ENCODE results near the gene FOXK2. TPM values are rescaled to one million over a fixed set of nuclear protein-coding genes. Genes with fewer than 3 reads are reported as not detected.

Gene FOXK2
- total RNA-seq, 3 donors from 2014 or later (not counting 1 experiment from before 2014, with no cell fraction given), result 42.5 to 50.0 (median 46.4) TPM

GRCh38 chr17:82567286-82567685 lies 47.8 kb downstream of the FOXK2 start:
- intact Hi-C loops (cut with micrococcal nuclease), result no loop called here
- WGBS (ENCODE audit: insufficient coverage), result 93% methylated on average over 15 of the region's 15 CpGs
- Histone ChIP-seq H3K27me3 (ENCODE audit: control insufficient read depth, insufficient read depth, low read length) (no peaks in the 10 kb centered on the region), H3K27ac (ENCODE audit: low read length) (no peak overlapping the region), H3K4me3 (ENCODE audit: low read length) (no peak overlapping the region), H3K4me1 (ENCODE audit: control insufficient read depth, insufficient read depth, low read length) (no peaks in the 10 kb centered on the region), H3K9me3 (ENCODE audit: control insufficient read depth, insufficient read depth, low read length) (no peaks in the 10 kb centered on the region), H3K36me3 (ENCODE audit: control insufficient read depth, insufficient read depth, low read length) (peaks cover 47% of the 10 kb centered on the region)
- H3K27me3 Mint-ChIP-seq (ENCODE audit: low read depth in 2 of 2), result no peaks in the 10 kb centered on the region
- peaks cover 0 to 6% of the 10 kb centered on the region in 2 donors for H3K4me1 Mint-ChIP-seq
- TF ChIP-seq CTCF (IDR thresholded peaks at IDR 0.05), result no peak
- H3K27ac Mint-ChIP-seq, result no peak overlapping the region
- ATAC-seq (no peak), DNase-seq (no peak)
- H3K4me3 Mint-ChIP-seq, result no peak overlapping the region
- peaks cover 8% of the 10 kb centered on the region for H3K36me3 Mint-ChIP-seq
- no peaks in the 10 kb centered on the region for H3K9me3 Mint-ChIP-seq

GRCh38 chr17:82568997-82569393 lies 49.5 kb downstream of the FOXK2 start:
- no peak overlapping the region for H3K4me3 ChIP-seq (ENCODE audit: low read length)
- no peaks in the 10 kb centered on the region for H3K4me1 ChIP-seq (ENCODE audit: control insufficient read depth, insufficient read depth, low read length)
- intact Hi-C loops (cut with micrococcal nuclease), result no loop called here
- ATAC-seq, result no peak
- TF ChIP-seq CTCF (IDR thresholded peaks at IDR 0.05), result no peak
- Mint-ChIP-seq H3K36me3 (peaks cover 8% of the 10 kb centered on the region), H3K9me3 (no peaks in the 10 kb centered on the region), H3K4me3 (no peak overlapping the region), H3K4me1 (no peaks in the 10 kb centered on the region), H3K27me3 (ENCODE audit: low read depth in 2 of 2) (no peaks in the 10 kb centered on the region), H3K27ac (no peak overlapping the region)
- no peak for DNase-seq
- 99% methylated on average over 10 of the region's 10 CpGs for WGBS (ENCODE audit: insufficient coverage)
- peaks cover 59% of the 10 kb centered on the region for H3K36me3 ChIP-seq (ENCODE audit: control insufficient read depth, insufficient read depth, low read length)
- H3K9me3 ChIP-seq (ENCODE audit: control insufficient read depth, insufficient read depth, low read length), result no peaks in the 10 kb centered on the region
- H3K27ac ChIP-seq (ENCODE audit: low read length), result no peak overlapping the region
- H3K27me3 ChIP-seq (ENCODE audit: control insufficient read depth, insufficient read depth, low read length), result no peaks in the 10 kb centered on the region

GRCh38 chr17:82569621-82570020 lies 50.1 kb downstream of the FOXK2 start:
- H3K9me3 ChIP-seq (ENCODE audit: control insufficient read depth, insufficient read depth, low read length), result no peaks in the 10 kb centered on the region
- TF ChIP-seq CTCF (IDR thresholded peaks at IDR 0.05), result no peak
- intact Hi-C loops (cut with micrococcal nuclease), result no loop called here
- Mint-ChIP-seq H3K27me3 (ENCODE audit: low read depth in 2 of 2) (no peaks in the 10 kb centered on the region), H3K9me3 (no peaks in the 10 kb centered on the region), H3K36me3 (peaks cover 8% of the 10 kb centered on the region), H3K4me1 (no peaks in the 10 kb centered on the region), H3K4me3 (no peak overlapping the region), H3K27ac (no peak overlapping the region)
- H3K4me3 ChIP-seq (ENCODE audit: low read length), result no peak overlapping the region
- no peaks in the 10 kb centered on the region for H3K27me3 ChIP-seq (ENCODE audit: control insufficient read depth, insufficient read depth, low read length)
- WGBS (ENCODE audit: insufficient coverage), result 82% methylated on average over 11 of the region's 11 CpGs
- no peak overlapping the region for H3K27ac ChIP-seq (ENCODE audit: low read length)
- no peaks in the 10 kb centered on the region for H3K4me1 ChIP-seq (ENCODE audit: control insufficient read depth, insufficient read depth, low read length)
- DNase-seq (no peak), ATAC-seq (no peak)
- H3K36me3 ChIP-seq (ENCODE audit: control insufficient read depth, insufficient read depth, low read length), result peaks cover 56% of the 10 kb centered on the region

GRCh38 chr17:82570277-82570676 lies 50.7 kb downstream of the FOXK2 start:
- Mint-ChIP-seq H3K4me1 (no peaks in the 10 kb centered on the region), H3K36me3 (peaks cover 8% of the 10 kb centered on the region), H3K9me3 (no peaks in the 10 kb centered on the region), H3K27ac (no peak overlapping the region), H3K4me3 (no peak overlapping the region), H3K27me3 (ENCODE audit: low read depth in 2 of 2) (no peaks in the 10 kb centered on the region)
- Histone ChIP-seq H3K4me1 (ENCODE audit: control insufficient read depth, insufficient read depth, low read length) (no peaks in the 10 kb centered on the region), H3K27me3 (ENCODE audit: control insufficient read depth, insufficient read depth, low read length) (no peaks in the 10 kb centered on the region), H3K27ac (ENCODE audit: low read length) (no peak overlapping the region), H3K36me3 (ENCODE audit: control insufficient read depth, insufficient read depth, low read length) (peaks cover 58% of the 10 kb centered on the region), H3K4me3 (ENCODE audit: low read length) (no peak overlapping the region), H3K9me3 (ENCODE audit: control insufficient read depth, insufficient read depth, low read length) (no peaks in the 10 kb centered on the region)
- no peak for DNase-seq
- no peak for ATAC-seq
- TF ChIP-seq CTCF (IDR thresholded peaks at IDR 0.05), result no peak
- WGBS (ENCODE audit: insufficient coverage), result 93% methylated on average over 9 of the region's 9 CpGs
- intact Hi-C loops (cut with micrococcal nuclease), result no loop called here

Measured in natural killer cell (primary cell).